HEK293 (cell line): Measurements from ENCODE around the gene CAPZB.

Experiments used
- CTCF ChIA-PET: fragments of 350-600 bp; formaldehyde crosslinking; extraction: SDS; loops from one replicate; lab custom pipeline; 2021; ENCODE audit warnings: antibody characterized with exemption; lab: Yijun Ruan, JAX
- POLR2A ChIA-PET: fragments of 300-600 bp; formaldehyde crosslinking; extraction: SDS; loops from one replicate; lab custom pipeline; 2020; ENCODE audit warnings: antibody characterized with exemption, inconsistent platforms; lab: Yijun Ruan, JAX
- H3K27ac ChIP-seq: fragments of 200-500 bp; sonication (Bioruptor generic); 2 replicates; pipeline ENCODE4 v1.5.1; 2014; ENCODE audit warnings: low read depth, low read length, control low read depth, inconsistent platforms; ENCODE audit errors: extremely low read depth
- H3K36me3 ChIP-seq, 2 experiments: fragments of 200-500 bp in 1 of 2; sonication (Bioruptor generic) in 1 of 2; 1 replicate in 1 of 2; 2 replicates in 1 of 2; pipeline ENCODE4 v1.5.1; 2014 to 2017; ENCODE audit warnings: inconsistent platforms in 2 of 2, low read length in 2 of 2; ENCODE audit not compliant: control insufficient read depth in 2 of 2, insufficient read depth in 1 of 2
- H3K4me1 ChIP-seq: fragments of 200-500 bp; sonication (Bioruptor generic); 2 replicates; pipeline ENCODE4 v1.5.1; 2014; ENCODE audit warnings: mild to moderate bottlenecking, low read length, inconsistent platforms; ENCODE audit not compliant: control insufficient read depth, insufficient read depth
- H3K4me3 ChIP-seq: 2 replicates; pipeline ENCODE4 v1.5.1; 2011; ENCODE audit warnings: low read depth, mild to moderate bottlenecking, control low read depth, low read length, moderate library complexity
- H3K9me3 ChIP-seq: fragments of 200-500 bp; sonication (Bioruptor generic); 2 replicates; pipeline ENCODE4 v1.5.1; 2014; ENCODE audit warnings: low read depth, low read length, inconsistent platforms; ENCODE audit not compliant: control insufficient read depth, insufficient read depth
- AEBP2 ChIP-seq: fragments of 450-650 bp; formaldehyde crosslinking; IDR thresholded peaks from 2 replicates; pipeline ENCODE4 v1.5.1; 2016; ENCODE audit warnings: missing biosample characterization, missing genetic modification characterization, borderline replicate concordance
- BCL11A ChIP-seq: fragments of 450-650 bp; formaldehyde crosslinking; IDR thresholded peaks from 2 replicates; pipeline ENCODE4 v1.5.1; 2016; ENCODE audit warnings: low read depth, missing biosample characterization, missing genetic modification characterization
- BCL11B ChIP-seq: fragments of 450-650 bp; formaldehyde crosslinking; IDR thresholded peaks from 2 replicates; pipeline ENCODE4 v1.5.1; 2016; ENCODE audit warnings: low read depth, missing biosample characterization, missing genetic modification characterization
- GLI2 ChIP-seq: fragments of 450-650 bp; formaldehyde crosslinking; IDR thresholded peaks from 2 replicates; pipeline ENCODE4; 2017; ENCODE audit warnings: missing biosample characterization, missing genetic modification characterization, low read depth, borderline replicate concordance
- GLIS1 ChIP-seq: fragments of 450-650 bp; formaldehyde crosslinking; IDR thresholded peaks from 2 replicates; pipeline ENCODE4 v1.5.1; 2016; ENCODE audit warnings: missing biosample characterization, missing genetic modification characterization
- KLF10 ChIP-seq: fragments of 450-650 bp; IDR thresholded peaks from 2 replicates; pipeline ENCODE4 v1.5.1; 2018; ENCODE audit warnings: missing biosample characterization, mild to moderate bottlenecking, missing genetic modification characterization
- SALL2 ChIP-seq: fragments of 450-650 bp; formaldehyde crosslinking; IDR thresholded peaks from 2 replicates; pipeline ENCODE4 v1.5.0; 2017; ENCODE audit warnings: missing biosample characterization, mild to moderate bottlenecking, missing genetic modification characterization, borderline replicate concordance
- SP7 ChIP-seq: fragments of 450-650 bp; formaldehyde crosslinking; IDR thresholded peaks from 2 replicates; pipeline ENCODE4 v1.5.1; 2016; ENCODE audit warnings: missing biosample characterization, missing genetic modification characterization
- ZBTB11 ChIP-seq: fragments of 450-650 bp; formaldehyde crosslinking; conservative IDR thresholded peaks from 2 replicates; pipeline ENCODE4 v1.5.1; 2016; ENCODE audit warnings: low read depth, missing biosample characterization, missing genetic modification characterization
- ZBTB7A ChIP-seq: fragments of 450-650 bp; formaldehyde crosslinking; IDR thresholded peaks from 2 replicates; pipeline ENCODE4 v1.5.1; 2016; ENCODE audit warnings: low read depth, missing biosample characterization, missing genetic modification characterization
- ZFP37 ChIP-seq: fragments of 450-650 bp; formaldehyde crosslinking; IDR thresholded peaks from 2 replicates; pipeline ENCODE4 v1.5.1; 2016; ENCODE audit warnings: missing biosample characterization, missing genetic modification characterization
- ZNF132 ChIP-seq: fragments of 450-650 bp; formaldehyde crosslinking; IDR thresholded peaks from 2 replicates; pipeline ENCODE4 v1.5.1; 2017; ENCODE audit warnings: missing biosample characterization, missing genetic modification characterization, borderline replicate concordance
- ZNF133 ChIP-seq: fragments of 450-650 bp; formaldehyde crosslinking; IDR thresholded peaks from 2 replicates; pipeline ENCODE4 v1.5.1; 2016; ENCODE audit warnings: missing biosample characterization, missing genetic modification characterization
- ZNF350 ChIP-seq: fragments of 450-650 bp; formaldehyde crosslinking; IDR thresholded peaks from 2 replicates; pipeline ENCODE4 v1.5.0; 2017; ENCODE audit warnings: missing biosample characterization, mild to moderate bottlenecking, missing genetic modification characterization
- ZNF362 ChIP-seq: fragments of 450-650 bp; formaldehyde crosslinking; IDR thresholded peaks from 2 replicates; pipeline ENCODE4 v1.5.1; 2016; ENCODE audit warnings: missing biosample characterization, missing genetic modification characterization
- ZNF398 ChIP-seq: fragments of 450-650 bp; formaldehyde crosslinking; IDR thresholded peaks from 2 replicates; pipeline ENCODE4 v1.5.1; 2017; ENCODE audit warnings: missing biosample characterization, missing genetic modification characterization
- ZNF426 ChIP-seq: fragments of 450-650 bp; formaldehyde crosslinking; IDR thresholded peaks from 2 replicates; pipeline ENCODE4 v1.5.1; 2017; ENCODE audit warnings: missing biosample characterization, missing genetic modification characterization, mild to moderate bottlenecking, inconsistent platforms, moderate library complexity
- ZNF473 ChIP-seq: fragments of 450-650 bp; formaldehyde crosslinking; IDR thresholded peaks from 2 replicates; pipeline ENCODE4 v1.5.1; 2017; ENCODE audit warnings: missing biosample characterization, missing genetic modification characterization
- ZNF580 ChIP-seq: fragments of 450-650 bp; formaldehyde crosslinking; IDR thresholded peaks from 2 replicates; pipeline ENCODE4 v1.5.1; 2016; ENCODE audit warnings: missing biosample characterization, missing genetic modification characterization
- ZNF670 ChIP-seq: fragments of 450-650 bp; formaldehyde crosslinking; IDR thresholded peaks from 2 replicates; pipeline ENCODE4 v1.5.1; 2016; ENCODE audit warnings: missing biosample characterization, missing genetic modification characterization, low read depth
- ZNF677 ChIP-seq: fragments of 450-650 bp; IDR thresholded peaks from 2 replicates; pipeline ENCODE4 v1.5.0; 2018; ENCODE audit warnings: missing biosample characterization, mild to moderate bottlenecking, missing genetic modification characterization, moderate library complexity
- ZNF837 ChIP-seq: fragments of 450-650 bp; formaldehyde crosslinking; IDR thresholded peaks from 2 replicates; pipeline ENCODE4 v1.5.1; 2016; ENCODE audit warnings: missing biosample characterization, missing genetic modification characterization
- ZSCAN16 ChIP-seq: fragments of 450-650 bp; formaldehyde crosslinking; IDR thresholded peaks from 2 replicates; pipeline ENCODE4 v1.5.1; 2016; ENCODE audit warnings: missing biosample characterization, missing genetic modification characterization
- ZSCAN18 ChIP-seq: fragments of 450-650 bp; formaldehyde crosslinking; IDR thresholded peaks from 2 replicates; pipeline ENCODE4 v1.5.1; 2016; ENCODE audit warnings: missing biosample characterization, missing genetic modification characterization
- ZSCAN4 ChIP-seq: fragments of 450-650 bp; formaldehyde crosslinking; IDR thresholded peaks from 2 replicates; pipeline ENCODE4 v1.5.1; 2017; ENCODE audit warnings: missing biosample characterization, missing genetic modification characterization

The CAPZB gene

GRCh38 chr1:19346026-19346425 is 139.3 kb downstream of the CAPZB start:
- POLR2A ChIA-PET, result no interaction called here

GRCh38 chr1:19345391-19345790 is 139.9 kb downstream of the CAPZB start:
- Histone ChIP-seq H3K36me3 (peaks cover 0 to 80% of the 10 kb centered on the region in 2 experiments; a peak in 2 of 3 replicates), H3K27ac (no peak overlapping the region), H3K9me3 (no peaks in the 10 kb centered on the region), H3K4me3 (no peak overlapping the region), H3K4me1 (no peaks in the 10 kb centered on the region)
- ChIA-PET POLR2A (no interaction called here), CTCF (interaction anchor here (0.6 to 3.7 kb wide), 6 partner anchors 8 to 315 kb away, joined by 3 to 19 read pairs (median 8); no protein-coding TSS in a partner anchor)
- no peak for TF ChIP-seq ZNF473 (tag by site-specific recombination)
- TF ChIP-seq AEBP2, result no peak
- TF ChIP-seq ZNF426, result no peak
- no peak for TF ChIP-seq BCL11B (tag by site-specific recombination)
- no peak for TF ChIP-seq ZSCAN4 (tag by site-specific recombination)
- no peak for TF ChIP-seq ZNF398 (tag by site-specific recombination)
- no peak for TF ChIP-seq ZNF362 (tag by site-specific recombination)
- no peak for TF ChIP-seq ZNF677 (tag by site-specific recombination)
- TF ChIP-seq ZNF132, result no peak
- no peak for TF ChIP-seq ZNF837 (tag by site-specific recombination)
- no peak for TF ChIP-seq GLIS1

More at GRCh38 chr1:19346026-19346425, 139.3 kb downstream of the CAPZB start:
- H3K4me1 ChIP-seq, result no peaks in the 10 kb centered on the region
- TF ChIP-seq ZBTB7A (tag by site-specific recombination), result no peak
- no peak for TF ChIP-seq ZNF350
- TF ChIP-seq SP7 (tag by site-specific recombination), result no peak
- TF ChIP-seq ZSCAN18, result no peak
- TF ChIP-seq BCL11A (tag by site-specific recombination), result no peak
- no peak for TF ChIP-seq GLI2 (tag by site-specific recombination)
- no peak for TF ChIP-seq ZFP37 (tag by site-specific recombination)
- TF ChIP-seq ZNF670, result no peak
- TF ChIP-seq SALL2 (tag by site-specific recombination), result no peak
- TF ChIP-seq ZNF133 (tag by site-specific recombination), result no peak
- no peak for TF ChIP-seq ZSCAN16 (tag by site-specific recombination)
- TF ChIP-seq ZBTB11, result no peak
- no peak for TF ChIP-seq ZNF580 (tag by site-specific recombination)
- no peak for TF ChIP-seq KLF10 (tag by site-specific recombination)
- CTCF ChIA-PET, result interaction anchor here (0.5 to 3.7 kb wide), 5 partner anchors 89 to 315 kb away, joined by 3 to 19 read pairs (median 3); no protein-coding TSS in a partner anchor
- no peak overlapping the region for H3K27ac ChIP-seq
- H3K9me3 ChIP-seq, result no peaks in the 10 kb centered on the region
- no peak overlapping the region for H3K4me3 ChIP-seq
- H3K36me3 ChIP-seq, result peaks cover 0 to 77% of the 10 kb centered on the region in 2 experiments; a peak in 2 of 3 replicates
